NCI-H748 treated with DMSO at 0.1 percent for 48 hours (cell line): ENCODE data around the gene USP49.

Experiments used
- DNase-seq: peaks from one replicate; lab custom pipeline; 2025; lab: John Stamatoyannopoulos, UW

Gene USP49

GRCh38 chr6:41757271-41757670 is 137.9 kb downstream of the USP49 start:
- DNase-seq: no peak

- DNase-seq: no peak
Measured at GRCh38 chr6:41756354-41756753, 138.8 kb downstream of the USP49 start.

- no peak for DNase-seq
Measured at GRCh38 chr6:41755895-41756294, 139.3 kb downstream of the USP49 start.

GRCh38 chr6:41750374-41750773 is 144.8 kb downstream of the USP49 start:
- DNase-seq: no peak

GRCh38 chr6:41748542-41748941 is 146.6 kb downstream of the USP49 start:
- DNase-seq: no peak

- no peak for DNase-seq
Measured at GRCh38 chr6:41748102-41748477, 147.1 kb downstream of the USP49 start.

GRCh38 chr6:41747256-41748101 is 147.7 kb downstream of the USP49 start, which contains the start of gene PGC:
Gene PGC, minus strand, starts transcription at chr6:41747397. Its CDS starts 63 bp downstream, at chr6:41747334.
- DNase-seq: no peak

- no peak for DNase-seq
Measured at GRCh38 chr6:41746107-41746506, 149.1 kb downstream of the USP49 start.

- no peak for DNase-seq
Measured at GRCh38 chr6:41744236-41744787, 150.9 kb downstream of the USP49 start.

GRCh38 chr6:41743406-41744235 is 151.6 kb downstream of the USP49 start:
- DNase-seq: no peak

- DNase-seq: no peak
Measured at GRCh38 chr6:41741625-41742490, 153.3 kb downstream of the USP49 start.

- no peak for DNase-seq
Measured at GRCh38 chr6:41740366-41741162, 154.6 kb downstream of the USP49 start.
